Effector memory CD8-positive, alpha-beta T cell (primary cell): ENCODE measurements around the gene ARHGEF6.
"Not testable (repeated sequence)": the region's sequence is repeated elsewhere in the genome, so short reads cannot be mapped to it uniquely, and the experiment has no call there.

ENCODE experiments used
- ATAC-seq: fragments of 150-1000 bp; cut with Tn5 transposase; replicated peaks from 2 replicates; pipeline ENCODE4 v1.10.0; 2021; ENCODE audit warnings: mild to moderate bottlenecking, moderate library complexity
- DNase-seq, 3 experiments: peaks; one replicate each; pipeline ENCODE4 v3.0.0; 2021
- H3K27ac Mint-ChIP-seq, 2 donors: one replicate each; pipeline ENCODE4 v1.8.0; 2022; ENCODE audit warnings: mild to moderate bottlenecking in 2 of 2, mixed read lengths in 2 of 2, moderate library complexity in 2 of 2
- H3K27me3 Mint-ChIP-seq, 2 donors: one replicate each; pipeline ENCODE4 v1.8.0; 2022; ENCODE audit warnings: mixed read lengths in 2 of 2
- H3K36me3 Mint-ChIP-seq: one replicate; pipeline ENCODE4 v1.8.0; 2022; ENCODE audit warnings: mild to moderate bottlenecking, moderate library complexity, mixed read lengths; ENCODE audit not compliant: insufficient read depth
- H3K4me1 Mint-ChIP-seq, 2 donors: one replicate each; pipeline ENCODE4 v1.8.0; 2022; ENCODE audit warnings: low read depth in 2 of 2, mixed read lengths in 2 of 2
- H3K4me3 Mint-ChIP-seq, 2 donors: one replicate each; pipeline ENCODE4 v1.8.0; 2022; ENCODE audit warnings: mild to moderate bottlenecking in 2 of 2, mixed read lengths in 2 of 2, moderate library complexity in 2 of 2
- H3K9me3 Mint-ChIP-seq, 2 donors: one replicate each; pipeline ENCODE4 v1.8.0; 2022; ENCODE audit warnings: mixed read lengths in 2 of 2

Gene ARHGEF6

GRCh38 chrX:136773648-136774047, 7.1 kb downstream of the ARHGEF6 start:
- Mint-ChIP-seq H3K4me3 (no peak overlapping the region), H3K4me1 (peaks cover 36 to 42% of the 10 kb centered on the region in 2 donors), H3K27me3 (no peaks in the 10 kb centered on the region), H3K36me3 (peaks cover 14% of the 10 kb centered on the region), H3K27ac (no peak overlapping the region), H3K9me3 (no peaks in the 10 kb centered on the region)
- ATAC-seq (no peak), DNase-seq (no peak)

- not testable (repeated sequence) for ATAC-seq, H3K4me3 Mint-ChIP-seq, H3K27me3 Mint-ChIP-seq, DNase-seq, H3K36me3 Mint-ChIP-seq, H3K27ac Mint-ChIP-seq, H3K9me3 Mint-ChIP-seq
- peaks cover 32 to 36% of the 10 kb centered on the region in 2 donors for H3K4me1 Mint-ChIP-seq
These were observed 8.9 kb downstream of the ARHGEF6 start for GRCh38 chrX:136771869-136772268.

GRCh38 chrX:136768469-136769084, 12.2 kb downstream of the ARHGEF6 start:
- DNase-seq (peak in 1 of 3 experiments; percentile 7), ATAC-seq (peak; percentile 24)
- peaks cover 7% of the 10 kb centered on the region for H3K36me3 Mint-ChIP-seq
- no peaks in the 10 kb centered on the region for H3K27me3 Mint-ChIP-seq
- H3K4me3 Mint-ChIP-seq = peak overlapping the region; percentile 76 to 77
- peaks cover 9 to 22% of the 10 kb centered on the region in 2 donors for H3K4me1 Mint-ChIP-seq
- H3K9me3 Mint-ChIP-seq = no peaks in the 10 kb centered on the region
- H3K27ac Mint-ChIP-seq = peak overlapping the region; percentile 89 to 90

DNA sequence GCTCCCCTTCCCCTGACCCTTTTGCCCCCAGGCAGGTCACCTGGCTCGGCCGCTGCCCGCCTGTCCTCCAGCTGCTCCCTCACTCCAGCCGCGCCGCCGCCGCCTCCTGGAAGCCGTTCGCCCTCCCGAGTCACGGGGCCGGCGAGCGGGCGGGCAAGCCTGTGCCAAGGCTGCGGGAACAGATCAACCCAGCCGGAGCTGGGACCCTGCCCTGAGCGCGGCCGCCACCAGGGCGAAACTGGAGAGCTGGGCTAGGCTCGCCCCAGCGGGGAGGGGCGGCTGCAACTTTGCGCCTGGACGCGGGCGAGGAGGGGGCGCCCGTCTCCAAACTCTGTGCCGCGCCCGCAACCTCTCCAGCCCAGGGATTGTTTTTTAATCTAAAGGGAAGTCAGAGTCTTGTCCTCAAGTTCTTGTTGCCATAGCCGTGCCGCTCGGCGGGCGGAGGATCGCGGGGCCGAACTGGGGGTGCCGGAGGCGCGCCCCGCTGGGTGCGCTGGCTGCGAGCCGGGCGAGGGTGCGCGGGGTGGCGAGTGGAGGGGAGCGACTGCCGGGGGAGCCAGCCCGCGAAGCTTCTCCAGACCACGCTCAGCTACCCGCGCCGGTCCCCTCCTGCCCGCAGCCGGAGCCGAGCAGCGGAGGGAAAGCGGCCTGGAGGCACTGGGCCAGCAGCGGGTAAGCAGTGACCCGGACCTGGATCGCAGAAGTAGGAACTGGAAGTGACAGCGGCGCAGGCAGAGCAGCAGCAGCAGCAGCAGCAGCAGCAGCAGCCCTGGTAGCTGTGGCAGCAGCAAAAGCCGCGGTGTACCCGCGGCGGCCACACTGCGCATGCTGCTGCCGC, 13.4 kb downstream of the ARHGEF6 start:
- no peaks in the 10 kb centered on the region for H3K27me3 Mint-ChIP-seq
- H3K4me1 Mint-ChIP-seq = peaks cover 17 to 30% of the 10 kb centered on the region in 2 donors
- DNase-seq (peak; percentile 20 to 47 (median 39)), ATAC-seq (peak; percentile 82)
- H3K36me3 Mint-ChIP-seq = peaks cover 12% of the 10 kb centered on the region
- H3K9me3 Mint-ChIP-seq = no peaks in the 10 kb centered on the region
- peak overlapping the region; percentile 76 to 77 for H3K4me3 Mint-ChIP-seq
- peak overlapping the region in 1 of 2 donors; percentile 68 for H3K27ac Mint-ChIP-seq

DNA sequence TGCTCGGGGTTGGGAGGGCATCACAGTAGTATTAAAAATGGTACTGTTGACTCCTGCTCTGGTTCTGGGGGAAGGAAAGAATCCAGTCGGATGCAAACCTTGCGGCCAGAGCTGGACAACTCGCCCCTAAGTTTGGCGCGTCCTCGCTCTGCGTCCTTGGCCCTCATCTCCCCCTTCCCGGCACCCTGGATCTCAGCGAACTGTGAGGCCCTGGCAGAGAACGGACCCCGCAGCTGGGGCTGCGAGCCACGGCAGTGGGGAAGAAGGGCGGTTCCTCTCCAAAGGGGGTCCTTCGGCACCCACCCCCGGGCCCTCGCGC, 14.0 kb downstream of the ARHGEF6 start:
- ATAC-seq (no peak), DNase-seq (no peak)
- Mint-ChIP-seq H3K36me3 (peaks cover 13% of the 10 kb centered on the region), H3K27ac (no peak overlapping the region), H3K4me3 (peak overlapping the region; percentile 41 to 77), H3K9me3 (no peaks in the 10 kb centered on the region), H3K27me3 (no peaks in the 10 kb centered on the region), H3K4me1 (peaks cover 17 to 26% of the 10 kb centered on the region in 2 donors)

DNA sequence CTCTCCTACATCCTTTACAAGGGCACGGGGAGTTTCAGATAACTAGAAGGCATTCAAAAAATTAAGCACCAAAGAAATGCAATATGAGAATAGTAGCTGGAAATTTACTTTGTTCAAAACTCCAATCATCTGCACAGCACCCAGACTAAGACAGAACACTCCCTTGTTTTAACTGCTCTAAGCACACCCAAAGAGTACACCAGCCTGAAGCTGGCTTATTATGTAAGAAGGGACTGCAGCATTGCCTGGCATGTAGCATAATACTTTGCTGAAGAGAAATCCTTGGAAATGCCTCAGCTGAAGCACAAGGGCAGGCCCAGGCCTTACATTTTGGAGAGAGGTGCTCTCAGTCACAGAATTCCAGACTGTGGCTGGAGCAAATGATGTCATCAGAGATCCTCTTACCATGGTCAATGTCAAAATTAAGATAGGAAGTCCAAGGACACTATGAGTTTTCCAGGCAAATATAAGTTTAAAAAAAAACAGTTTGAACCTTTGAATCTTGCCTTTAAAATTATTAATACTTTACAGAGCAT, 14.8 kb downstream of the ARHGEF6 start:
- no peaks in the 10 kb centered on the region for H3K9me3 Mint-ChIP-seq
- peaks cover 13% of the 10 kb centered on the region for H3K36me3 Mint-ChIP-seq
- H3K4me3 Mint-ChIP-seq = peak overlapping the region; percentile 41 to 77
- no peak overlapping the region for H3K27ac Mint-ChIP-seq
- peaks cover 17 to 24% of the 10 kb centered on the region in 2 donors for H3K4me1 Mint-ChIP-seq
- no peaks in the 10 kb centered on the region for H3K27me3 Mint-ChIP-seq
- DNase-seq (no peak), ATAC-seq (no peak)

DNA sequence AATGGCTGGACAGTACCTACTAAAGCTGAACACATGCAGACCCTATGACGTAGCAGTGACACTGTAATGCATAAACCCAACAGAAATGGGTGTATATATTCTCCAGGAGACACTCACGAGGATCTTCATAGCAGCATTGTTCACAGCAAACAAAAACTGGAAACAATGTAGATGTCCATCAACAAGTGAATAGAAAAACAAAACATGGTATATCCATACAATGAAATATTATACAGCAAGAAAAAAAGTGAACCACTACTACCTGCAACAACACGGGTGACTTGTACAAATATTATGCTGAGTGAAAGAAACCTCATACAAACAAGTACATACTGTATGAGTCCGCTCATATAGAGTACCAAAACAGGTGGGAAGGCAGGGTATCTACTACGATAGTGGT, 16.5 kb downstream of the ARHGEF6 start:
- H3K27me3 Mint-ChIP-seq = no peaks in the 10 kb centered on the region
- peaks cover 13% of the 10 kb centered on the region for H3K36me3 Mint-ChIP-seq
- DNase-seq (no peak), ATAC-seq (no peak)
- peaks cover 15 to 27% of the 10 kb centered on the region in 2 donors for H3K4me1 Mint-ChIP-seq
- H3K9me3 Mint-ChIP-seq = no peaks in the 10 kb centered on the region
- H3K27ac Mint-ChIP-seq = no peak overlapping the region
- H3K4me3 Mint-ChIP-seq = no peak overlapping the region

GRCh38 chrX:136762820-136763452, 17.8 kb downstream of the ARHGEF6 start:
- H3K27me3 Mint-ChIP-seq = no peaks in the 10 kb centered on the region
- no peak overlapping the region for H3K27ac Mint-ChIP-seq
- peak; percentile 11 for ATAC-seq
- peak overlapping the region in 1 of 2 donors; percentile 44 for H3K4me3 Mint-ChIP-seq
- DNase-seq = no peak
- H3K9me3 Mint-ChIP-seq = no peaks in the 10 kb centered on the region
- H3K36me3 Mint-ChIP-seq = peaks cover 11% of the 10 kb centered on the region
- peaks cover 11 to 22% of the 10 kb centered on the region in 2 donors for H3K4me1 Mint-ChIP-seq

DNA sequence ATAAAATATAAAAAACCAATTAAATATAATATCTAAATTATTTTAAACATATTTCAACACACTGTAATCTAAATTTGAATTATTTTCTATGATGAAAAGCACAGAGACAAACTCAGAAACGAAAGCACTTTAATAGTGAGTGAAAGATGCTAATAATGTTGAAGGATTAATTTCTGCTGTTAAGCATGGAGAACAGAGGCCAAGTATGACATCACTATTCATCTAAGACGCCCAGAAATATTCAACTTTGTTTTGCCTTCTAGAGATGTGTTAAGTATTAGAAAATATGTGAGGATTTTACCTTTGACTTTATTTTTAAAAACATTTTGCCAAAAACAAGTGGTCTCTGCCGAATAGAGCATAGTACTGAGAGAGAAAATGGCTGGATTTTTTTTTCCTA, 19.3 kb downstream of the ARHGEF6 start:
- H3K36me3 Mint-ChIP-seq = peaks cover 11% of the 10 kb centered on the region
- ATAC-seq = no peak
- peaks cover 16 to 29% of the 10 kb centered on the region in 2 donors for H3K4me1 Mint-ChIP-seq

DNA sequence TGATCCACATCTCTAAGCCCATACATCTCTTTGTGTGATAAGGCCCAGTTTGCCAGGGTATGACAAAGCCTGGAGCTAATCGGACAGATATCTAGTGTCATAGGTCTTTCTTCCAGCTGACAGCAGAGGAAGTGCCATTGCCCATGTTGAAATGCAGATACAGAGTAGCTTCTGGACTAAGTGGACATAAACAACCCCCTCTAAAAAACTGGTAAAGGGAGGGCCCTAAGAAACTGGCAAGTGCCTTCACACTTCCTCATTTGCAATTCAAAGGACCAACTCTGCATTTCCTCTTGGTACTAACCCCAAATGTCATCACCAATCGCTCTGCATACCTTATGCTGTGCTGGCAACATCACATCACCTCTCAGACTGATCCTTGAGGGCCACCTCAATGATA, 20.8 kb downstream of the ARHGEF6 start:
- no peak for DNase-seq
- Mint-ChIP-seq H3K27ac (peak overlapping the region in 1 of 2 donors; percentile 46), H3K9me3 (no peaks in the 10 kb centered on the region), H3K36me3 (peaks cover 11% of the 10 kb centered on the region), H3K27me3 (no peaks in the 10 kb centered on the region), H3K4me3 (no peak overlapping the region), H3K4me1 (peaks cover 26 to 27% of the 10 kb centered on the region in 2 donors)
- ATAC-seq = peak; percentile 68

More for the DNA sequence above, 19.3 kb downstream of the ARHGEF6 start:
- H3K4me3 Mint-ChIP-seq = no peak overlapping the region
- no peak for DNase-seq
- H3K27ac Mint-ChIP-seq = no peak overlapping the region
- H3K9me3 Mint-ChIP-seq = no peaks in the 10 kb centered on the region
- H3K27me3 Mint-ChIP-seq = no peaks in the 10 kb centered on the region

GRCh38 chrX:136755411-136755810, 25.3 kb downstream of the ARHGEF6 start:
- Mint-ChIP-seq H3K27ac (peak overlapping the region in 1 of 2 donors; percentile 35), H3K4me1 (peaks cover 30 to 33% of the 10 kb centered on the region in 2 donors), H3K9me3 (no peaks in the 10 kb centered on the region), H3K36me3 (peaks cover 3% of the 10 kb centered on the region), H3K27me3 (no peaks in the 10 kb centered on the region), H3K4me3 (no peak overlapping the region)
- DNase-seq (no peak), ATAC-seq (no peak)

- H3K4me3 Mint-ChIP-seq = no peak overlapping the region
- H3K36me3 Mint-ChIP-seq = peaks cover 3% of the 10 kb centered on the region
- peaks cover 27 to 36% of the 10 kb centered on the region in 2 donors for H3K4me1 Mint-ChIP-seq
- DNase-seq (peak in 1 of 3 experiments; percentile 11), ATAC-seq (peak; percentile 92)
- H3K27ac Mint-ChIP-seq = peak overlapping the region; percentile 10 to 41
- H3K9me3 Mint-ChIP-seq = no peaks in the 10 kb centered on the region
- no peaks in the 10 kb centered on the region for H3K27me3 Mint-ChIP-seq
These were observed 26.1 kb downstream of the ARHGEF6 start for GRCh38 chrX:136754651-136755050.

DNA sequence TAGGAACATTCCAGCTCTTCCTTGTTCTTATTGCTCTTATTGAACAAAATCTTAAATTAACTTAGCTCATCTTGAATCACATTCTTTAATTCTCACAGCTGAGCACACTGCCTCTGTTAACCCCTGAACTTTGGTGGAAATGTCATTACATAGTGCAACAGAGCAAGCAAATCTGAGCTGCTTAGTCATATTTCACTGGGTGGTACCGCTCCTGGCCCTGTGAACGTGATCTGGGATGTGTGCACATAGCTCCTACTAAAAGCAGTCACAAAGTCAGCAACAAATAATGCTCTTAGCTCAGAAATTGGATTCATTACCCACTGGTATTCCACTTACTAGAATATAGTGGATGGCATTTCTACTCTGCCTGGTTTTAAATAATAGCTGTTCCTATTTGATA, 27.9 kb downstream of the ARHGEF6 start:
- Mint-ChIP-seq H3K4me3 (no peak overlapping the region), H3K9me3 (no peaks in the 10 kb centered on the region), H3K36me3 (no peaks in the 10 kb centered on the region), H3K4me1 (peaks cover 32 to 49% of the 10 kb centered on the region in 2 donors), H3K27me3 (no peaks in the 10 kb centered on the region), H3K27ac (peak overlapping the region in 1 of 2 donors; percentile 69)
- DNase-seq (no peak), ATAC-seq (no peak)
